Erythroblast (primary cell): Measurements from ENCODE around the gene IVD.

ENCODE experiments used
- GATA1 ChIP-seq: IDR thresholded peaks from 2 replicates; pipeline ENCODE4 v1.6.1; 2011; ENCODE audit warnings: low read depth, mild to moderate bottlenecking, control low read depth, low read length, moderate library complexity
- POLR2A ChIP-seq: IDR thresholded peaks from 2 replicates; pipeline ENCODE4 v1.6.1; 2011; ENCODE audit warnings: mild to moderate bottlenecking, low read length

- no peak for TF ChIP-seq POLR2A
- TF ChIP-seq GATA1 = no peak
Measured at GRCh38 chr15:40381818-40382529, 23.6 kb upstream of the IVD start.
